Epithelial cell of proximal tubule (primary cell): ENCODE measurements around the gene SEMA3F. TPM values are rescaled to one million over a fixed set of nuclear protein-coding genes. Genes with fewer than 3 reads are reported as not detected.
"Not testable (repeated sequence)": the region's sequence is repeated elsewhere in the genome, so short reads cannot be mapped to it uniquely, and the experiment has no call there.

Experiments
- DNase-seq: peaks from one replicate; pipeline ENCODE4 v3.0.0-alpha.2; 2011; ENCODE audit warnings: low read depth
- H3K4me3 ChIP-seq: 2 replicates; pipeline ENCODE4 v1.5.1; 2011; ENCODE audit warnings: low read depth, mild to moderate bottlenecking, low read length
- total RNA-seq: library from RNA; depleted of rRNA; stranded (reverse); fragments of >200 nt; gene quantifications from 2 replicates; pipeline ENCODE4 v1.2.3, GENCODE V29; 2015
- TF ChIP-seq, protein P1 (sequence below): conservative IDR thresholded peaks from 2 replicates; pipeline ENCODE4 v1.5.1; 2012; ENCODE audit warnings: low read depth, mild to moderate bottlenecking, low read length

The SEMA3F gene
- total RNA-seq, 1 donor from 2014 or later: 58.6 TPM

DNA sequence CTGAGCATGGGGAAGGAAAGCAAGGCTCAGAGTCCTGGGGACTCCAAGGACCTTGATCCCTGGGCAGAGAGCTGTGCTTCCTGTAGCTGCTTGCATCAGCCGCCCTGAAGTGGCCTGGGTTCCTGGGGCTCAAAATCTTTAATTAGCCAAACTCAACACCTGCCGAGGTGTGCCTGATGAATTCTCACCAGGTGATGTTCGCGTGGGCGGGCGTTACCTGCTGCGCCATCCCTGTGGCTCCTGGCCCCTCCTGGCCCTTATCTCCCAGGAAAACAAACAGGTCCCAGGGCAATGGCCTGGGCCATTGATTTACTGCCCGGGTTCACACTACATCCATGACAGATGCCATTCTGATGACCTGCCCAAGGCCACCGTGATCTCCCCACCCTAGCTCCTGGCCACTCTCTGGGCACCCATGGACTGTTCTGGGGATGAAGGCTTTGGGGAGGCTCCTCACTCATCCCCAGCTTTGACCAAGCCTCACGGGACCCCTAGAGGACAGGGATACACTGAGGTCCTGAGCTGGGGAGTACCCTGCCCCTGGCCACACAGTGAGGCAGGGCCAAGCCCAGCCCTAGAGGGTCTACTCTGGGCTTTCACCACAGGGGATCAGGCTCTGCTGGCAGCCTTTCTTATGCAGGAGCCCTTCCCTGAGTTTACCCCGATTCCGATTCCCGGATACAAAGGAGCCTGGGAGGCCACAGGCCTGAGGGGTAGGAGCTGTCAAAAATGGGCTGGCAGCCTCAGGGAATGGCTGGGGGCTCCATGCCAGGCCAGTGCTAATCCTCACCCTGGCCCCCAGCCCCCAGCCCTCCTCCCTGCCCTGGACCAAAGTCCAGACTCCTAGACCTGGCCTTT lies 55.6 kb downstream of the SEMA3F start:
- TF ChIP-seq, protein P1, sequence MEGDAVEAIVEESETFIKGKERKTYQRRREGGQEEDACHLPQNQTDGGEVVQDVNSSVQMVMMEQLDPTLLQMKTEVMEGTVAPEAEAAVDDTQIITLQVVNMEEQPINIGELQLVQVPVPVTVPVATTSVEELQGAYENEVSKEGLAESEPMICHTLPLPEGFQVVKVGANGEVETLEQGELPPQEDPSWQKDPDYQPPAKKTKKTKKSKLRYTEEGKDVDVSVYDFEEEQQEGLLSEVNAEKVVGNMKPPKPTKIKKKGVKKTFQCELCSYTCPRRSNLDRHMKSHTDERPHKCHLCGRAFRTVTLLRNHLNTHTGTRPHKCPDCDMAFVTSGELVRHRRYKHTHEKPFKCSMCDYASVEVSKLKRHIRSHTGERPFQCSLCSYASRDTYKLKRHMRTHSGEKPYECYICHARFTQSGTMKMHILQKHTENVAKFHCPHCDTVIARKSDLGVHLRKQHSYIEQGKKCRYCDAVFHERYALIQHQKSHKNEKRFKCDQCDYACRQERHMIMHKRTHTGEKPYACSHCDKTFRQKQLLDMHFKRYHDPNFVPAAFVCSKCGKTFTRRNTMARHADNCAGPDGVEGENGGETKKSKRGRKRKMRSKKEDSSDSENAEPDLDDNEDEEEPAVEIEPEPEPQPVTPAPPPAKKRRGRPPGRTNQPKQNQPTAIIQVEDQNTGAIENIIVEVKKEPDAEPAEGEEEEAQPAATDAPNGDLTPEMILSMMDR: no peak
- no peak overlapping the region for H3K4me3 ChIP-seq
- DNase-seq: no peak

DNA sequence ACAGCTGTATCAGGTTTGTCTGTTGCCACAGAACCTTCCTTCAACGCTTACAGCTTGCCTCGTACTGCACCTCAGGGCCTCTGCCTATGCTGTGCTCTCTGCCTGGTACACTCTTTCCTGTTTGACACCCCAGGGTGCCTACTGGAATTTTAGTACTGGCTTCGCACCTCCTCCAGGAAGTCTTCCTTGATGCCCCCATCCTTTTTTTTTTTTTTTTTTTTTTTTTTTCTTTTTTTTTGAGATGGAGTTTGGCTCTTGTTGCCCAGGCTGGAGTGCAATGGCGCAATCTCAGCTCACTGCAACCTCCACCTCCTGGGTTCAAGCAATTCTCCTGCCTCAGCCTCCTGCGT lies 56.2 kb downstream of the SEMA3F start:
- not testable (repeated sequence) for DNase-seq

DNA sequence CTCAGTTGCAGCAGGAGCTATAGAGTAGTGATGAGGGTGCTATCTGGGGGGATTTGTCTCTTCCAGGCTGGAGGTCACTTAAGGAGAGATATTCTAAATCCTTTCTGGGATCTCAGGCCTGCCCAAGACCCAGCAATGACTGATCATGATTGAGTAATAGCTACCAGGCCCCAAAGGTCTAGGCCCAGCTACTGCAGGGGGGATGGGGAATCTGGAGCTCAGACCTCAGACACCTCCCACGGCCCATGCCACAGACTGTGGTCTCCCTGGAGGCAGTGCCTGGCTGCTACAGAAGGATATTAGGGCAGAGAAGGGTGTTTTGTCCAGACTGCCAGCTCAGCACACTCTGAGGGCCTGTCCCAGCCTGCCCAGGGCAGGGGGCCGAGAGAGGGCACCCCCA lies 56.8 kb downstream of the SEMA3F start:
- DNase-seq: no peak
- TF ChIP-seq, protein P1: no peak
- H3K4me3 ChIP-seq: no peak overlapping the region

More for the DNA sequence above, 56.2 kb downstream of the SEMA3F start:
- H3K4me3 ChIP-seq: not testable (repeated sequence)

DNA sequence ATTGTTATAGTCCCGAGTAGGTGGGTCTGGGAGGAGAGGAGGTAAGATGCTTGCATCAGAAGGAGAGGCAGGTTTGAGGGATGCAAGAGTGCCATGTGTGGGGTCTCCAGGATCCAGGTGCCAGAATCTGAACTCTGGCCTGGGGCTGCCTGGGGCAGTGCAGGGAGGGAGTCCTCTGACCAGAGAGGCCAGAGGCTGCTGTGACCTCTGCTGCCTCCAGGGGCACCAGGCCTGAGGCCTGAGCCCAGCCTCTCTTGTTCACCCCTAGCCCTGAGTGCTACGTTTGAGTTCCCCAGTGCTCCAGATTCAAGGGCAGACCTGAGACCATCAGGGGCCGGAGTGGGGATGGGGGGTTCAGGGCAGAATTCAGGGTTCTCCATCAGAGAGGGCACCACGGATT lies 57.4 kb downstream of the SEMA3F start:
- H3K4me3 ChIP-seq: no peak overlapping the region
- DNase-seq: no peak
- TF ChIP-seq, protein P1: no peak

DNA sequence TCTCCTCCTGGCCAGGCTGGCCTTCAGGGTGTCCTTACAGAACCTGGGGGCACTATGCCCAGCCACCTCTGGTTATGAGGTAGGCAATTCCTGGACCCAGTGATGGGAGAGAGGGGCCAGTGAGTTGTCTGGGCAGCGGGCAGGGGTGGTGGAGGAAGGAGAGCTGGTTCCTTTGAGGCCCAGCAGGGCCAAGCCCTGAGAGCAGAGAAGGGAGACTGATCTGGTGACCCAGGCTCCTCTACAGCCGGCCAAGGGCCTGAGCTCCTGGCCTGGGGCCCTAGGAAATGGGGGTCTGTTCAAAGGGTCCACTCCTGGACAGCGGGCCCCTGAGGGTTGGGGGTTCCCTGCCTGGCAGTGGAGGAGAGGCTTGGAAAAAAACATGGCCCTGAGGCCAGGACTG lies 57.8 kb downstream of the SEMA3F start:
- no peak overlapping the region for H3K4me3 ChIP-seq
- TF ChIP-seq, protein P1: no peak
- DNase-seq: no peak

DNA sequence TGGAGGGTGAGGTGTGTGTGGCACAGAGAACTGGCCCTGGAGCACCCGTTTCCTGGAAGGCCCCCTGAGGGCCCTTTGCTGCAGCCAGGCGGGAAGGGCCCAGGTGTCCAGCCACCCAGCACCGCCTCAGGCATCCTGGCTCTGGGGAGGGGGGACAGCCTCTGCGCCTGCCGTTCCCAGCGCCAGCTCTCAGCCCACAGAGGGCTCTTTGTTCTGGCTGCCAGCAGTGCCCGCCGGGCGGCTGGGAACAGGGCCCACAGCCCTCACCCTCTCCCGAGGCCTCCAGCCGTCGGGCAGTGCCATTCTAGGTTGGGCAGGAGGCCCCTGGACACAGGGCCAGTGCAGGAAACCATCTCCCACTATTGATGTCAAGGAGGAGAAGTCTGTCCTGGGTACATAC lies 58.2 kb downstream of the SEMA3F start:
- TF ChIP-seq, protein P1: no peak
- no peak for DNase-seq
- H3K4me3 ChIP-seq: no peak overlapping the region

DNA sequence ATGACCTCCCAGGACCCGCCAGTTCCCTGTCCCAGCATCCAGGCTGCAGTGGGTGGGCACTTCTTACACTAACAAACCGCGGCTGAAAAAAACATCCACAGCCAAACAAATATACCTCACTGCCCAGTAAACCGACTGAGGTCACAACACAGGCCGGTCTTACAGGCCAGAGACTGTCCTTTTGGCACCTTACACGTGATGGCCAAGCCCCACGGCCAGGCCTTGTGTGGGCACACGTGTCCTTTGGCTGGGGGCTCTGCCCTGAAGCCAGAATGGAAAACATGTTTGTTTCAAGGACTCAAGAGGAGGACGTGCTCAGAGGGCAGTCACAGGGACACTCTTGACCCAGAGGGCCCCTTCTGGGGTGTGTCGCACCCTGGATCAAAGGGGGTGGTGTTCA lies 59.7 kb downstream of the SEMA3F start:
- TF ChIP-seq, protein P1: no peak
- no peak overlapping the region for H3K4me3 ChIP-seq
- DNase-seq: no peak
